IMR-90 (cell line): ENCODE data around the gene MAPK10. TPM values are rescaled to one million over a fixed set of nuclear protein-coding genes. Genes with fewer than 3 reads are reported as not detected.

ENCODE experiments used
- ATAC-seq: fragments of 200-7000 bp; cut with Tn5 transposase; 2 replicates; pipeline ENCODE4 v1.9.1; 2020; ENCODE audit warnings: low read depth, mild to moderate bottlenecking, moderate library complexity
- BruUV-seq: library from RNA; stranded (reverse); fragments of 400-500 nt; replicated peaks from 2 replicates; lab custom pipeline; 2021; lab: Mats Ljungman, UMichigan
- CTCF ChIA-PET: fragments of 300-600 bp; formaldehyde crosslinking; extraction: SDS; loops from one replicate; lab custom pipeline; 2021; ENCODE audit warnings: antibody characterized with exemption; lab: Yijun Ruan, JAX
- POLR2A ChIA-PET: fragments of 300-600 bp; sonication (Branson Sonifier 250); formaldehyde crosslinking; loops from one replicate; lab custom pipeline; 2022; ENCODE audit warnings: antibody characterized with exemption; ENCODE audit not compliant: unreplicated experiment; lab: Charles Lee
- DNase-seq: peaks from one replicate; pipeline ENCODE4 v3.0.0; 2013
- H2AFZ ChIP-seq: replicated peaks from 2 replicates; pipeline ENCODE3; 2013; ENCODE audit warnings: low read length, mild to moderate bottlenecking; ENCODE audit not compliant: poor library complexity
- H2AK5ac ChIP-seq: 2 replicates; pipeline ENCODE4 v1.6.1; 2013; ENCODE audit warnings: low read depth, low read length, inconsistent platforms
- H2AK9ac ChIP-seq: replicated peaks from 2 replicates; pipeline ENCODE3; 2013; ENCODE audit warnings: mild to moderate bottlenecking, low read depth, low read length, moderate library complexity; ENCODE audit not compliant: poor library complexity
- H2BK120ac ChIP-seq: 2 replicates; pipeline ENCODE4 v1.6.1; 2013; ENCODE audit warnings: low read depth, low read length, inconsistent platforms
- H2BK15ac ChIP-seq: 3 replicates; pipeline ENCODE4 v1.6.1; 2013; ENCODE audit warnings: low read depth, low read length, inconsistent platforms
- H2BK20ac ChIP-seq: 2 replicates; pipeline ENCODE4 v1.6.1; 2013; ENCODE audit warnings: low read depth, mild to moderate bottlenecking, inconsistent platforms, low read length, moderate library complexity
- H2BK5ac ChIP-seq: 2 replicates; pipeline ENCODE4 v1.6.1; 2013; ENCODE audit warnings: mild to moderate bottlenecking, low read depth, low read length, inconsistent platforms; ENCODE audit not compliant: poor library complexity, severe bottlenecking
- H3K14ac ChIP-seq: replicated peaks from 2 replicates; pipeline ENCODE4 v1.6.1; 2013; ENCODE audit warnings: low read depth, low read length, inconsistent platforms
- H3K18ac ChIP-seq: 2 replicates; pipeline ENCODE4 v1.6.1; 2013; ENCODE audit warnings: low read depth, low read length, control low read depth
- H3K23ac ChIP-seq: 2 replicates; pipeline ENCODE4 v1.6.1; 2013; ENCODE audit warnings: low read depth, low read length, inconsistent platforms
- H3K27ac ChIP-seq: 2 replicates; pipeline ENCODE4 v1.5.1; 2013; ENCODE audit warnings: mild to moderate bottlenecking, control low read depth, low read length; ENCODE audit not compliant: insufficient read depth
- H3K27me3 ChIP-seq: 2 replicates; pipeline ENCODE4 v1.6.1; 2013; ENCODE audit warnings: low read length; ENCODE audit not compliant: control insufficient read depth, insufficient read depth
- H3K36me3 ChIP-seq: 2 replicates; pipeline ENCODE4 v1.6.1; 2013; ENCODE audit warnings: low read length, mixed read lengths; ENCODE audit not compliant: control insufficient read depth, insufficient read depth
- H3K4ac ChIP-seq: 2 replicates; pipeline ENCODE4 v1.6.1; 2013; ENCODE audit warnings: low read depth, low read length, inconsistent platforms
- H3K4me1 ChIP-seq: 2 replicates; pipeline ENCODE4 v1.6.1; 2013; ENCODE audit warnings: low read length, mixed read lengths; ENCODE audit not compliant: control insufficient read depth, insufficient read depth
- H3K4me2 ChIP-seq: 2 replicates; pipeline ENCODE4 v1.6.1; 2013; ENCODE audit warnings: low read depth, mild to moderate bottlenecking, control low read depth, low read length, moderate library complexity
- H3K4me3 ChIP-seq: 2 replicates; pipeline ENCODE4 v1.5.1; 2013; ENCODE audit warnings: low read depth, mild to moderate bottlenecking, control low read depth, low read length, moderate library complexity; ENCODE audit not compliant: insufficient read depth
- H3K56ac ChIP-seq: 2 replicates; pipeline ENCODE4 v1.6.1; 2013; ENCODE audit warnings: low read length, inconsistent platforms; ENCODE audit not compliant: insufficient read depth; ENCODE audit errors: extremely low read depth
- H3K79me1 ChIP-seq, 2 experiments: 2 replicates each; pipeline ENCODE4 v1.6.1; 2013; ENCODE audit warnings: low read length in 2 of 2, inconsistent platforms in 1 of 2, low read depth in 1 of 2
- H3K9ac ChIP-seq: 2 replicates; pipeline ENCODE4 v1.6.1; 2013; ENCODE audit warnings: low read depth, low read length, control low read depth
- H3K9me1 ChIP-seq: 2 replicates; pipeline ENCODE4 v1.6.1; 2013; ENCODE audit warnings: low read length, inconsistent platforms; ENCODE audit not compliant: insufficient read depth
- H3K9me3 ChIP-seq: 2 replicates; pipeline ENCODE4 v1.6.1; 2013; ENCODE audit warnings: low read length; ENCODE audit not compliant: control insufficient read depth, insufficient read depth
- H4K20me1 ChIP-seq: 2 replicates; pipeline ENCODE4 v1.6.1; 2013; ENCODE audit warnings: low read length, inconsistent platforms; ENCODE audit not compliant: insufficient read depth
- H4K5ac ChIP-seq: 2 replicates; pipeline ENCODE4 v1.6.1; 2013; ENCODE audit warnings: mild to moderate bottlenecking, low read depth, low read length, control low read depth
- H4K8ac ChIP-seq, 2 experiments: 2 replicates each; pipeline ENCODE4 v1.6.1; 2013; ENCODE audit warnings: low read depth in 2 of 2, low read length in 2 of 2, control low read depth in 1 of 2, inconsistent platforms in 1 of 2
- H4K91ac ChIP-seq: 2 replicates; pipeline ENCODE4 v1.6.1; 2013; ENCODE audit warnings: low read depth, low read length, inconsistent platforms; ENCODE audit not compliant: insufficient read depth
- CHD1 ChIP-seq: IDR thresholded peaks from 2 replicates; pipeline ENCODE4 v1.6.1; 2012; ENCODE audit warnings: low read depth, low read length, improper control_type of control experiment
- FOS ChIP-seq: fragments of 150-350 bp; IDR thresholded peaks from 2 replicates; pipeline ENCODE4 v1.6.1; 2016; ENCODE audit warnings: low read depth, low read length
- MXI1 ChIP-seq: IDR thresholded peaks from 2 replicates; pipeline ENCODE4 v1.6.1; 2012; ENCODE audit warnings: low read depth, mild to moderate bottlenecking, low read length, moderate library complexity, borderline replicate concordance
- RFX5 ChIP-seq: IDR thresholded peaks from 2 replicates; pipeline ENCODE4 v1.8.0; 2012; ENCODE audit warnings: low read depth, mild to moderate bottlenecking, low read length, moderate library complexity
- SMC3 ChIP-seq: fragments of 150-350 bp; IDR thresholded peaks from 2 replicates; pipeline ENCODE4 v1.6.1; 2016; ENCODE audit warnings: low read depth, mild to moderate bottlenecking, antibody characterized with exemption, low read length, moderate library complexity
- WGBS, 2 experiments: methylation state at CpG; one replicate each; pipeline versions ENCODE4 v1.1.5 to v1.1.7; 2013; ENCODE audit warnings: missing lambda C conversion rate in 2 of 2; ENCODE audit not compliant: insufficient read length in 1 of 2; ENCODE audit errors: extremely low coverage in 2 of 2; 5-methylcytosine and 5-hydroxymethylcytosine counted together
- dilution Hi-C: fragments of 300-500 bp; cut with HindIII; formaldehyde crosslinking; loops from one replicate; pipeline ENCODE4 v1.14.3; 2018; ENCODE audit warnings: low sequenced_read_pairs; ENCODE audit not compliant: unreplicated experiment
- in situ Hi-C: fragments of 300-500 bp; cut with MboI; formaldehyde crosslinking; loops from 3 replicates; pipeline ENCODE4 v1.14.3; 2019; ENCODE audit warnings: low sequenced_read_pairs, inconsistent platforms, mixed read lengths
- intact Hi-C: fragments of 100-400 bp; cut with micrococcal nuclease; formaldehyde crosslinking; loops from 2 replicates; pipeline ENCODE4 v1.10.0; 2022
- polyA plus RNA-seq, 3 experiments: library from polyadenylated mRNA; depleted of rRNA; stranded (reverse); fragments of >200 nt; gene quantifications; 2 replicates each; pipeline ENCODE4 v1.2.3, GENCODE V29; 2012; ENCODE audit warnings: low replicate concordance in 1 of 3
- total RNA-seq: library from RNA; depleted of rRNA; stranded (reverse); fragments of >200 nt; gene quantifications from 2 replicates; pipeline ENCODE4 v1.2.3, GENCODE V29; 2012
- TF ChIP-seq, protein P1 (sequence below): fragments of 150-350 bp; IDR thresholded peaks from 2 replicates; pipeline ENCODE4 v1.6.1; 2017; ENCODE audit warnings: mild to moderate bottlenecking, antibody characterized with exemption, low read length, low read depth

The MAPK10 gene
- total and polyA plus RNA-seq, 2 of the 4 experiments (the other 2 are of a cell fraction): 2.8 to 6.5 TPM

DNA sequence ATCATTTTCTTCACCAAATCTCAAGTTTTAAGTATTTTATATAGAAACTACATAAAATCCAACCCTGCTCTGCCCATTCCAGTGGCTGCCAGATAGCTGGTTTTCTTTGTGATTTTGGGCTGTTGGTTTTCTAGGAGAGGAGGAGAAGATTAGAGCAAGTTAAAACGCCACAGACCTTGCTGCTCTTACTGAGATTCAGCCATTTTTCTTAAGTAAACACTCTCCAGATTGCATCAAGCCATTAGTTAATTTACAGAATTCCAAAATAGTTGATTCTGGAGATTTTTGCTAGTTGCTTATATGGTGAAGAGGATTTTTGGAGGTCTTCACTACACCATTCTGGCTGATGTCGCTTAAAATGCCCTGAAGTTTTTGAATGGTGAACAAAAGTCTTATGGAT, 366.2 kb downstream of the MAPK10 start:
- dilution Hi-C loops (no loop called here), in situ Hi-C loops (no loop called here), intact Hi-C loops (no loop called here)
- Histone ChIP-seq H3K4ac (no peak overlapping the region), H3K36me3 (peaks cover 11% of the 10 kb centered on the region), H3K56ac (no peak overlapping the region), H3K9me3 (no peaks in the 10 kb centered on the region), H3K27ac (no peak overlapping the region), H2BK20ac (no peak overlapping the region), H2AFZ (no peak overlapping the region), H2BK120ac (no peak overlapping the region), H2AK9ac (no peak overlapping the region), H4K5ac (no peak overlapping the region), H2AK5ac (no peak overlapping the region), H3K9me1 (peaks cover 6% of the 10 kb centered on the region), H3K79me1 (peaks cover 0 to 5% of the 10 kb centered on the region in 2 experiments; a peak in 1 of 4 replicates), H3K9ac (no peak overlapping the region), H3K4me3 (no peak overlapping the region), H3K14ac (no peak overlapping the region), H3K18ac (no peak overlapping the region), H2BK15ac (no peak overlapping the region), H3K23ac (no peak overlapping the region), H3K4me1 (no peaks in the 10 kb centered on the region), H3K27me3 (no peaks in the 10 kb centered on the region), H4K8ac (no peak overlapping the region), H4K20me1 (no peaks in the 10 kb centered on the region), H2BK5ac (no peak overlapping the region), H4K91ac (no peak overlapping the region), H3K4me2 (no peak overlapping the region)
- POLR2A ChIA-PET: interaction anchor here (0.6 kb wide), 2 partner anchors 11 to 92 kb away, joined by 3 to 4 read pairs; no protein-coding TSS in a partner anchor
- TF ChIP-seq MXI1 (no peak), RFX5 (no peak), FOS (no peak), SMC3 (no peak), CHD1 (no peak)
- TF ChIP-seq, protein P1, sequence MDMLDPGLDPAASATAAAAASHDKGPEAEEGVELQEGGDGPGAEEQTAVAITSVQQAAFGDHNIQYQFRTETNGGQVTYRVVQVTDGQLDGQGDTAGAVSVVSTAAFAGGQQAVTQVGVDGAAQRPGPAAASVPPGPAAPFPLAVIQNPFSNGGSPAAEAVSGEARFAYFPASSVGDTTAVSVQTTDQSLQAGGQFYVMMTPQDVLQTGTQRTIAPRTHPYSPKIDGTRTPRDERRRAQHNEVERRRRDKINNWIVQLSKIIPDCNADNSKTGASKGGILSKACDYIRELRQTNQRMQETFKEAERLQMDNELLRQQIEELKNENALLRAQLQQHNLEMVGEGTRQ: no peak
- DNase-seq (no peak), ATAC-seq (no peak)
- no CpG with 5 or more reads among the region's 2 CpGs for WGBS, 2 experiments
- BruUV-seq: no TSS peak
- CTCF ChIA-PET: no interaction called here
